H1 (cell line): ENCODE measurements around the gene SLC15A4. TPM values are rescaled to one million over a fixed set of nuclear protein-coding genes. Genes with fewer than 3 reads are reported as not detected.

Experiments used
- CTCF ChIA-PET: fragments of 300-600 bp; sonication (Branson Sonifier 250); formaldehyde crosslinking; loops from one replicate; lab custom pipeline; 2021; ENCODE audit not compliant: partially characterized antibody; lab: Charles Lee
- POLR2A ChIA-PET: fragments of 300-600 bp; sonication (Branson Sonifier 250); formaldehyde crosslinking; loops from one replicate; lab custom pipeline; 2021; ENCODE audit warnings: inconsistent platforms; ENCODE audit not compliant: partially characterized antibody; lab: Charles Lee
- DNase-seq, 2 experiments: peaks; one replicate each; pipeline versions ENCODE4 v3.0.0 to v3.0.0-alpha.2; 2010 to 2022; ENCODE audit warnings: low spot score in 2 of 2, low read depth in 1 of 2, mixed read lengths in 1 of 2
- FAIRE-seq: peaks from 2 replicates; lab custom pipeline; 2011; peaks lifted over from hg19 to GRCh38; lab: Jason Lieb, UNC
- H2AFZ ChIP-seq: 2 replicates; pipeline ENCODE4 v1.8.1; 2012; ENCODE audit warnings: low read length, inconsistent platforms
- H2AK5ac ChIP-seq: 2 replicates; pipeline ENCODE4 v1.6.1; 2013; ENCODE audit warnings: low read depth, low read length
- H2BK120ac ChIP-seq: replicated peaks from 2 replicates; pipeline ENCODE3; 2013; ENCODE audit warnings: low read depth, low read length, inconsistent platforms
- H2BK12ac ChIP-seq: 2 replicates; pipeline ENCODE4 v1.6.1; 2013; ENCODE audit warnings: low read depth, low read length
- H2BK15ac ChIP-seq: 2 replicates; pipeline ENCODE4 v1.6.1; 2013; ENCODE audit warnings: low read length
- H2BK20ac ChIP-seq: 2 replicates; pipeline ENCODE4 v1.6.1; 2013; ENCODE audit warnings: low read length
- H2BK5ac ChIP-seq: 2 replicates; pipeline ENCODE4 v1.6.1; 2013; ENCODE audit warnings: low read depth, low read length
- H3K14ac ChIP-seq: 2 replicates; pipeline ENCODE4 v1.6.1; 2013; ENCODE audit warnings: inconsistent platforms; ENCODE audit not compliant: insufficient read length
- H3K18ac ChIP-seq: 2 replicates; pipeline ENCODE4 v1.6.1; 2013; ENCODE audit warnings: low read length; ENCODE audit errors: extremely low read depth
- H3K23ac ChIP-seq: 2 replicates; pipeline ENCODE4 v1.6.1; 2013; ENCODE audit warnings: inconsistent platforms; ENCODE audit not compliant: insufficient read length
- H3K23me2 ChIP-seq: 2 replicates; pipeline ENCODE4 v1.6.1; 2013; ENCODE audit warnings: low read depth, low read length
- H3K27ac ChIP-seq: 2 replicates; pipeline ENCODE4 v1.6.1; 2011; ENCODE audit warnings: low read depth, low read length, inconsistent platforms
- H3K27me3 ChIP-seq, 4 experiments: replicated peaks in 1 of 4; 1 replicate in 1 of 4; 2 replicates in 3 of 4; pipeline versions ENCODE4 v1.6.1 to v1.8.1; 2011 to 2013; ENCODE audit warnings: low read length in 3 of 4, mild to moderate bottlenecking in 3 of 4, inconsistent platforms in 2 of 4, mixed read lengths in 2 of 4, moderate library complexity in 1 of 4; ENCODE audit not compliant: control insufficient read depth in 3 of 4, insufficient read depth in 3 of 4; ENCODE audit errors: extremely low read depth in 1 of 4
- H3K36me3 ChIP-seq, 4 experiments: 2 replicates each; pipeline versions ENCODE4 v1.6.1 to v1.8.1; 2011 to 2013; ENCODE audit warnings: mild to moderate bottlenecking in 4 of 4, low read length in 3 of 4, moderate library complexity in 2 of 4, control low read depth in 1 of 4, inconsistent platforms in 1 of 4; ENCODE audit not compliant: insufficient read depth in 4 of 4, control insufficient read depth in 2 of 4
- H3K4ac ChIP-seq: replicated peaks from 2 replicates; pipeline ENCODE3; 2013; ENCODE audit warnings: low read length, low read depth, mixed read lengths, inconsistent platforms; ENCODE audit not compliant: insufficient read length
- H3K4me1 ChIP-seq, 4 experiments: replicated peaks in 1 of 4; 1 replicate in 1 of 4; 2 replicates in 3 of 4; pipeline versions ENCODE4 v1.6.1 to v1.8.1; 2011 to 2013; ENCODE audit warnings: low read length in 3 of 4, inconsistent platforms in 2 of 4, mixed read lengths in 1 of 4; ENCODE audit not compliant: insufficient read depth in 4 of 4, control insufficient read depth in 3 of 4
- H3K4me2 ChIP-seq, 2 experiments: 2 replicates each; pipeline versions ENCODE4 v1.6.1 to v1.8.1; 2011 to 2013; ENCODE audit warnings: low read depth in 2 of 2, low read length in 2 of 2, control low read depth in 1 of 2, inconsistent platforms in 1 of 2, mild to moderate bottlenecking in 1 of 2; ENCODE audit not compliant: insufficient read depth in 1 of 2
- H3K4me3 ChIP-seq, 4 experiments: fragments of 200-600, 300-600 bp in 1 of 4; sonication (generic), shearing (Covaris generic), sonication (Bioruptor Twin) in 1 of 4; 2 replicates each; pipeline versions ENCODE4 v1.5.1 to v1.8.1; 2011 to 2016; ENCODE audit warnings: low read length in 4 of 4, low read depth in 3 of 4, control low read depth in 2 of 4, inconsistent platforms in 2 of 4, mild to moderate bottlenecking in 2 of 4, mixed read lengths in 1 of 4, moderate library complexity in 1 of 4; ENCODE audit not compliant: insufficient read depth in 2 of 4; ENCODE audit errors: extremely low read depth in 1 of 4
- H3K56ac ChIP-seq: replicated peaks from 2 replicates; pipeline ENCODE3; 2013; ENCODE audit warnings: low read depth, mild to moderate bottlenecking, mixed read lengths, low read length, inconsistent platforms; ENCODE audit not compliant: insufficient read length
- H3K79me1 ChIP-seq: 2 replicates; pipeline ENCODE4 v1.6.1; 2013; ENCODE audit warnings: low read depth, low read length, control low read depth
- H3K79me2 ChIP-seq, 2 experiments: 2 replicates each; pipeline versions ENCODE4 v1.6.1 to v1.8.1; 2012 to 2013; ENCODE audit warnings: low read length in 2 of 2, mild to moderate bottlenecking in 2 of 2, inconsistent platforms in 1 of 2; ENCODE audit not compliant: insufficient read depth in 2 of 2, control insufficient read depth in 1 of 2
- H3K9ac ChIP-seq, 4 experiments: replicated peaks in 1 of 4; 1 replicate in 1 of 4; 2 replicates in 3 of 4; pipeline versions ENCODE4 v1.6.1 to v1.8.1; 2011 to 2013; ENCODE audit warnings: low read depth in 3 of 4, low read length in 3 of 4, control low read depth in 2 of 4, mild to moderate bottlenecking in 2 of 4, moderate library complexity in 2 of 4, inconsistent platforms in 1 of 4; ENCODE audit errors: extremely low read depth in 1 of 4
- H3K9me3 ChIP-seq, 2 experiments: 2 replicates each; pipeline versions ENCODE4 v1.6.1 to v1.8.1; 2012 to 2013; ENCODE audit warnings: mild to moderate bottlenecking in 2 of 2, moderate library complexity in 2 of 2, control low read depth in 1 of 2, inconsistent platforms in 1 of 2, low read depth in 1 of 2, low read length in 1 of 2, mixed read lengths in 1 of 2; ENCODE audit not compliant: insufficient read depth in 2 of 2
- H4K20me1 ChIP-seq, 2 experiments: replicated peaks in 1 of 2; 2 replicates each; pipeline versions ENCODE3 to v1.8.1; 2011 to 2013; ENCODE audit warnings: inconsistent platforms in 2 of 2, low read length in 2 of 2, mild to moderate bottlenecking in 1 of 2; ENCODE audit not compliant: insufficient read depth in 2 of 2, control insufficient read depth in 1 of 2
- H4K5ac ChIP-seq: 2 replicates; pipeline ENCODE4 v1.6.1; 2013; ENCODE audit warnings: low read length, low read depth, mixed read lengths, inconsistent platforms; ENCODE audit not compliant: insufficient read length
- H4K8ac ChIP-seq: 2 replicates; pipeline ENCODE4 v1.8.0; 2013; ENCODE audit warnings: mild to moderate bottlenecking, moderate library complexity, low read length, inconsistent platforms; ENCODE audit not compliant: insufficient read depth; ENCODE audit errors: extremely low read depth
- H4K91ac ChIP-seq: replicated peaks from 2 replicates; pipeline ENCODE3; 2013; ENCODE audit warnings: low read length, mixed read lengths, inconsistent platforms; ENCODE audit not compliant: insufficient read length
- ATF2 ChIP-seq: IDR thresholded peaks from 2 replicates; pipeline ENCODE4 v1.6.1; 2012; ENCODE audit warnings: low read length, inconsistent platforms
- POLR2AphosphoS5 ChIP-seq: IDR thresholded peaks from 2 replicates; pipeline ENCODE4 v1.6.1; 2011; ENCODE audit warnings: low read depth, low read length
- WGBS, 2 experiments: shearing (Covaris generic) in 1 of 2; methylation state at CpG; one replicate each; pipeline versions ENCODE4 v1.1.6 to v1.1.7; 2013 to 2015; ENCODE audit warnings: low lambda C conversion rate in 2 of 2, mixed read lengths in 2 of 2, inconsistent platforms in 1 of 2, low coverage in 1 of 2, missing lambda C conversion rate in 1 of 2; ENCODE audit not compliant: insufficient replicate concordance in 2 of 2, insufficient coverage in 1 of 2, insufficient read length in 1 of 2; ENCODE audit errors: extremely low coverage in 1 of 2, missing lambda C conversion rate in 1 of 2; 5-methylcytosine and 5-hydroxymethylcytosine counted together
- polyA plus RNA-seq, 7 experiments: library from polyadenylated mRNA; depleted of rRNA in 3 of 7; stranded (reverse) in 5 of 7; unstranded in 2 of 7; fragments of >200 nt in 5 of 7; fragments of 200-250 nt in 2 of 7; gene quantifications; 1 replicate in 5 of 7; 2 replicates in 1 of 7; 4 replicates in 1 of 7; pipeline versions ENCODE4 v1.2.1 to v1.2.3, GENCODE V29; 2011 to 2013; ENCODE audit warnings: missing spikeins in 2 of 7, mixed read lengths in 2 of 7
- total RNA-seq: library from RNA; stranded (reverse); fragmentation: NEBNext Ultra II Directional; extraction: Animal tissue kit (Norgen Biotek cat#: 25700); gene quantifications from 2 replicates; pipeline ENCODE4 v1.2.1, GENCODE V29; 2021
- TF ChIP-seq, protein P1 (sequence below): IDR thresholded peaks from 2 replicates; pipeline ENCODE4 v1.6.1; 2012; ENCODE audit warnings: inconsistent platforms

The SLC15A4 gene
- total and polyA plus RNA-seq, 2 of the 8 experiments (the other 6 are each of a cell fraction or from before 2014, with no cell fraction given) = 22.7 to 26.6 TPM

DNA sequence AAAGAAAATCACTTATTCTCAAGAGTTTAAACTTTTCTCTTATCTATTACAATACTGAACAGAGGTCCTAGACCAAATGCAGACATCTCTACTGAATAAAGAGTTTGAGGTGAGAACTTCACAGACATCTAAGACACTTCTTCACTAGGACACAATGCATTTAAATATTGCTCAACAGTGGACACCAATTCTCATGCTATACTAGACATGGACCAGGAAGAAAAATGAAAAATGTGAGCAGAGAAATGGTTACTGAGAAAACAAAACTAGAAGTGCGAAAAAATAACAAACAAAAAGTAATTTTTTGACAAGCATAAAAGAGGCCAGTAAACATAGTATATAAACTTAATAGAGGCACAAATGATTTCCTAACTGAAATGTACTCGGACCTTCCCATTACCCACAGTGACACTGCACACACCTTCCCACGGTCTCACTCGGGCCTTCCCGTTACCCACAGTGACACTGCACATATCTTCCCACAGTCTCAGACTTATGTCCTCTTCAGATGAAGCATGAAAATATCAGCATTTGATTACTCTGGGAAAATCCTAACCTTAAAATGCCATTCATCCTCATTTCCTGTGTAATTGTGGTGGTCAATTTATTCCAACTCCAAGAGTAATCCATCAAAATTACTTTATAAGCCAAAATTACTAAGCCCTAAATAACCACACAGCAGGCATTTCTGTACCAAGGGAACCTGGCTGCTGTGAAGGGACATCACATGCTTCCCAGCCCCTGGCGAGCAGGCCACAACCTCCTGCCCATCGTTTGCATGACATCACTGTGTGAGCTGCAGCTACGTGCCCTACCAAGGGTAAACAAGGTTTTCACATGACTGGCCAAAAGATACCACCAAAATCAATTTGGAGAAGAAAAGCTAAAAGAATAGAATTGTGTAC lies 6.4 kb downstream of the SLC15A4 start:
- Histone ChIP-seq H3K4me2 (no peak overlapping the region), H2BK120ac (no peak overlapping the region), H2BK20ac (no peak overlapping the region), H3K23me2 (no peaks in the 10 kb centered on the region; the same call in 1 of the 2 replicates), H4K20me1 (peaks cover 24 to 45% of the 10 kb centered on the region in 2 experiments), H3K27ac (no peak overlapping the region), H3K14ac (no peak overlapping the region), H2AK5ac (no peak overlapping the region), H3K4me3 (no peak overlapping the region), H3K4me1 (peaks cover 7 to 29% (median 12%) of the 10 kb centered on the region in 4 experiments), H3K56ac (no peak overlapping the region), H3K36me3 (peaks cover 0 to 25% (median 5%) of the 10 kb centered on the region in 4 experiments; a peak in 4 of 8 replicates), H2BK15ac (no peak overlapping the region), H4K8ac (no peak overlapping the region), H2AFZ (no peak overlapping the region), H4K5ac (no peak overlapping the region), H3K4ac (no peak overlapping the region), H4K91ac (no peak overlapping the region), H3K79me2 (peaks cover 30 to 99% of the 10 kb centered on the region in 2 experiments), H2BK5ac (no peak overlapping the region), H3K23ac (no peak overlapping the region), H3K9ac (no peak overlapping the region), H3K9me3 (no peaks in the 10 kb centered on the region), H3K18ac (no peak overlapping the region; the same call in 1 of the 2 replicates), H3K79me1 (peaks cover 19% of the 10 kb centered on the region), H3K27me3 (no peaks in the 10 kb centered on the region), H2BK12ac (no peak overlapping the region)
- FAIRE-seq (no peak), DNase-seq (no peak)
- POLR2A ChIA-PET = no interaction called here
- WGBS, 2 experiments = 84% methylated on average over 8 of the region's 8 CpGs; no CpG with 5 or more reads in 1 of the 2 experiments
- CTCF ChIA-PET = interaction anchor here (0.6 kb wide), 1 partner anchor 461 kb away, joined by 4 read pairs; no protein-coding TSS in a partner anchor
- no peak for TF ChIP-seq POLR2AphosphoS5
- TF ChIP-seq ATF2 = 0 out of 2 replicates have a peak, but pooled peaks have one; percentile 20
- TF ChIP-seq, protein P1, sequence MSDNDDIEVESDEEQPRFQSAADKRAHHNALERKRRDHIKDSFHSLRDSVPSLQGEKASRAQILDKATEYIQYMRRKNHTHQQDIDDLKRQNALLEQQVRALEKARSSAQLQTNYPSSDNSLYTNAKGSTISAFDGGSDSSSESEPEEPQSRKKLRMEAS = 0 out of 2 replicates have a peak, but pooled peaks have one; percentile 17
